Tibial nerve (tissue), 3 donors: ENCODE measurements around the gene FGD3.

Source experiments
- CTCF ChIP-seq, 5 experiments: fragments of 200-600 bp in 3 of 5; fragments of 450-650 bp in 2 of 5; sonication (generic) in 3 of 5; IDR thresholded peaks; one replicate each; pipeline ENCODE4 v1.5.1; 2016 to 2019; ENCODE audit warnings: antibody characterized with exemption in 5 of 5, mild to moderate bottlenecking in 3 of 5, moderate library complexity in 2 of 5
- POLR2A ChIP-seq, 2 donors: fragments of 450-650 bp; IDR thresholded peaks; one replicate each; pipeline ENCODE4 v1.6.1; 2017; ENCODE audit warnings: antibody characterized with exemption in 2 of 2, mild to moderate bottlenecking in 2 of 2, moderate library complexity in 2 of 2

DNA sequence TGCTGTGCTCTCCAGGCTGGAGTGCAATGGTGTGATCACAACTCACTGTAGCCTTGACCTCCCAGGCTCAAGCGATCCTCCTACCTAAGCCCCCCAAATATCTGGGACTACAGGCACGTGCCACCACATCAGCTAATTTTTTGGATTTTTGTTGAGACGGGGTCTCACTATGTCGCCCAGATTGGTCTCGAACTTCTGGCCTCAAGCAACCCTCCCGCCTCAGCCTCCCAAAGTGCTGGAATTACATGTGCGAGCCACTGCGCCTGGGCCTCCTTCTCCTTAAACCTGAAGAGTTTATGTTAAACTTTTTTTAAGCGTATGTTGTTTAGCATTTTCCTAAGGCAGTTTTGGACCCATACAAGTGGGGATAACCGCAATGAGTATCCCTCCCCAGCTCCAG lies 80.4 kb downstream of the FGD3 start:
- TF ChIP-seq CTCF (IDR thresholded peaks at IDR 0.05) (no peak), POLR2A (IDR thresholded peaks at IDR 0.05) (no peak)
